GM12878 (cell line): Measurements from ENCODE around the gene DSC2.

Experiments
- EZH2 ChIP-seq: IDR thresholded peaks from 2 replicates; pipeline ENCODE4 v1.6.1; 2012; ENCODE audit warnings: low read depth, mild to moderate bottlenecking, control low read depth, inconsistent platforms, low read length, borderline replicate concordance; ENCODE audit not compliant: control insufficient read depth
- YY1 ChIP-seq: IDR thresholded peaks from 2 replicates; pipeline ENCODE4 v1.6.1; 2011; ENCODE audit warnings: low read depth, mild to moderate bottlenecking, low read length

- no peak for TF ChIP-seq EZH2
- no peak for TF ChIP-seq YY1
Measured at GRCh38 chr18:31064130-31064529, 38.1 kb downstream of the DSC2 start.
